ENCODE data around the gene USP13.

DNA sequence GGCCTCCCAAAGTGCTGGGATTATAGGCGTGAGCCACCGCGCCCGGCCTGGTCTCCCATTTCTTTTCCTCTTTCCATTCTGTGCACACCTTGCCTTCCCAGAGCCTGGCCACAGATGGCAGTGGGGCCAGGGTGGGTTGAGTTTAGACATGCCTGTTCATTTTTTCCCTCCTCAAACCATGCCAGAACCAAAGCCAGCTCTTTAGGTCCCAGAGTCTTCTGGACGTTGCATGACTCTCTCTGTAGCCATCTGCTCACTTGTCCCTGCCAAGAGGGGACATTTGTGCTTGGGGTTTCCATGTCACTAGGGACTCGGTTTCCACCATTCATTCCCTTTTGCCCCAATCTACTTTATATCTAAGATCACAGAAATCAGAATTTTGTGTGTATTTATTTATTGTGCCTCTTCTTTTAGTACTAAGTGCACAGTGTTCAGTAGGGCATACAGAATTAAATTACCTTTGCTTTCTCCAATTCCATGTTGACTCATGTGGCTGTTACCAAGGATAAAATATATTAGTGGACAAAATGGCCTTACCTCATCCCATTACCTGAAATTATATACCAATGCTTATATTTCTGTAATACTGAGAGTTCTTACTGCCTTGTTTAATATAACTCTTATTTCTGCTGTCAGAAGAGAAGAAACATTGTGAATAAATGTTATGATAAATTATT, 49.6 kb downstream of the USP13 start:
- TF ChIP-seq TAF1 (IDR thresholded peaks at IDR 0.05; ENCODE audit: low read depth) (no peak), CEBPB (IDR thresholded peaks at IDR 0.05) (no peak), TCF12 (IDR thresholded peaks at IDR 0.05; ENCODE audit: low read depth) (no peak), RAD21 (IDR thresholded peaks at IDR 0.05; ENCODE audit: low read depth) (no peak), YY1 (IDR thresholded peaks at IDR 0.05; ENCODE audit: low read depth) (no peak), TEAD4 (IDR thresholded peaks at IDR 0.05) (no peak), EP300 (IDR thresholded peaks at IDR 0.05; ENCODE audit: borderline replicate concordance) (no peak), CREB1 (IDR thresholded peaks at IDR 0.05; ENCODE audit: low read depth) (no peak)
- TF ChIP-seq, protein P1, sequence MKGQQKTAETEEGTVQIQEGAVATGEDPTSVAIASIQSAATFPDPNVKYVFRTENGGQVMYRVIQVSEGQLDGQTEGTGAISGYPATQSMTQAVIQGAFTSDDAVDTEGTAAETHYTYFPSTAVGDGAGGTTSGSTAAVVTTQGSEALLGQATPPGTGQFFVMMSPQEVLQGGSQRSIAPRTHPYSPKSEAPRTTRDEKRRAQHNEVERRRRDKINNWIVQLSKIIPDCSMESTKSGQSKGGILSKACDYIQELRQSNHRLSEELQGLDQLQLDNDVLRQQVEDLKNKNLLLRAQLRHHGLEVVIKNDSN (IDR thresholded peaks at IDR 0.05), result no peak
- TF ChIP-seq, protein P2, sequence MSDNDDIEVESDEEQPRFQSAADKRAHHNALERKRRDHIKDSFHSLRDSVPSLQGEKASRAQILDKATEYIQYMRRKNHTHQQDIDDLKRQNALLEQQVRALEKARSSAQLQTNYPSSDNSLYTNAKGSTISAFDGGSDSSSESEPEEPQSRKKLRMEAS (IDR thresholded peaks at IDR 0.05), result no peak

Measured in Ishikawa (cell line).